ENCODE results near the gene SENP8. TPM values are rescaled to one million over a fixed set of nuclear protein-coding genes. Genes with fewer than 3 reads are reported as not detected.
A peak's percentile ranks its signal among the peaks of the same experiment; 100 is the strongest.

Gene SENP8
- total and polyA plus RNA-seq, 2 of the 4 experiments (the other 2 are of a cell fraction), result 1.6 to 2.9 TPM

- peak; percentile 37 for DNase-seq
- CTCF ChIA-PET, result interaction anchor here (0.6 kb wide), 2 partner anchors 63 to 713 kb away, joined by 3 to 5 read pairs; no protein-coding TSS in a partner anchor
- no peak overlapping the region for H3K27ac ChIP-seq (ENCODE audit: insufficient read depth, low read length)
Observed at GRCh38 chr15:72113347-72114031, 4.7 kb upstream of the SENP8 start.

More at GRCh38 chr15:72113347-72114031, 4.7 kb upstream of the SENP8 start:
- Histone ChIP-seq H2BK5ac (ENCODE audit: low read depth, low read length, poor library complexity, severe bottlenecking) (no peak overlapping the region), H2BK15ac (ENCODE audit: low read depth, low read length) (no peak overlapping the region), H3K9me3 (ENCODE audit: control insufficient read depth, insufficient read depth, low read length) (no peaks in the 10 kb centered on the region), H3K56ac (ENCODE audit: extremely low read depth, insufficient read depth, low read length) (no peak overlapping the region), H2AK5ac (ENCODE audit: low read depth, low read length) (no peak overlapping the region), H3K27me3 (ENCODE audit: control insufficient read depth, insufficient read depth, low read length) (no peaks in the 10 kb centered on the region), H4K8ac (ENCODE audit: low read depth in 2 of 2, low read length in 2 of 2) (no peak overlapping the region), H3K14ac (replicated peaks; ENCODE audit: low read depth, low read length) (0 out of 2 replicates have a peak overlapping the region, but pooled peaks have one; percentile 4), H2AFZ (replicated peaks; ENCODE audit: low read length, poor library complexity) (no peak overlapping the region), H3K9ac (ENCODE audit: low read depth, low read length) (no peak overlapping the region), H2BK120ac (ENCODE audit: low read depth, low read length) (no peak overlapping the region), H3K4ac (ENCODE audit: low read depth, low read length) (no peak overlapping the region), H4K91ac (ENCODE audit: insufficient read depth, low read depth, low read length) (no peak overlapping the region), H3K79me1 (ENCODE audit: low read depth in 1 of 2, low read length in 2 of 2) (peaks cover 18 to 60% of the 10 kb centered on the region in 2 experiments), H3K36me3 (ENCODE audit: control insufficient read depth, insufficient read depth, low read length) (no peaks in the 10 kb centered on the region), H3K4me3 (ENCODE audit: insufficient read depth, low read depth, low read length) (no peak overlapping the region), H2AK9ac (replicated peaks; ENCODE audit: low read depth, low read length, poor library complexity) (no peak overlapping the region), H3K4me1 (ENCODE audit: control insufficient read depth, insufficient read depth, low read length) (no peaks in the 10 kb centered on the region; the same call in none of the 2 replicates), H4K20me1 (ENCODE audit: insufficient read depth, low read length) (peaks cover 43% of the 10 kb centered on the region), H2BK20ac (ENCODE audit: low read depth, low read length) (no peak overlapping the region), H3K9me1 (ENCODE audit: insufficient read depth, low read length) (no peaks in the 10 kb centered on the region), H3K18ac (ENCODE audit: low read depth, low read length) (no peak overlapping the region), H4K5ac (ENCODE audit: low read depth, low read length) (no peak overlapping the region), H3K4me2 (ENCODE audit: low read depth, low read length) (no peak overlapping the region), H3K23ac (ENCODE audit: low read depth, low read length) (peak overlapping the region; percentile 29; the same call in 1 of the 2 replicates)
- intact Hi-C loops (cut with micrococcal nuclease) (no loop called here), dilution Hi-C loops (cut with HindIII; ENCODE audit: low sequenced_read_pairs, unreplicated experiment) (no loop called here), in situ Hi-C loops (cut with MboI; ENCODE audit: low sequenced_read_pairs) (no loop called here)
- POLR2A ChIA-PET (ENCODE audit: unreplicated experiment), result no interaction called here
- no peak for TF ChIP-seq ELK1 (IDR thresholded peaks at IDR 0.05; ENCODE audit: borderline replicate concordance, low read depth, low read length)
- no peak for TF ChIP-seq RFX5 (IDR thresholded peaks at IDR 0.05; ENCODE audit: low read depth, low read length)
- no peak for TF ChIP-seq RAD21 (IDR thresholded peaks at IDR 0.05; ENCODE audit: low read length)
- 100% methylated on average over 1 of the region's 4 CpGs; no CpG with 5 or more reads in 1 of the 2 experiments for WGBS, 2 experiments (ENCODE audit: extremely low coverage in 2 of 2, insufficient read length in 1 of 2)
- ATAC-seq (ENCODE audit: low read depth), result no peak
- no TSS peak for BruUV-seq (replicated peaks)

Data from IMR-90 (cell line).